Activated CD4-positive, alpha-beta T cell treated with anti-CD3 and anti-CD28 coated beads, Interleukin-2, Interleukin-4, amounts not matched to agents 100 ng/mL and 50 ng/mL, durations not matched to agents 16 hours and 8 hours (primary cell): Measurements from ENCODE around the gene SDF4.
"Not testable (repeated sequence)": the region's sequence is repeated elsewhere in the genome, so short reads cannot be mapped to it uniquely, and the experiment has no call there.

Source experiments
- DNase-seq: peaks from one replicate; pipeline ENCODE4 v3.0.0-alpha.2; 2020; ENCODE audit warnings: low spot score

SDF4 gene

GRCh38 chr1:1179346-1179982 lies 52.3 kb downstream of the SDF4 start:
- no peak for DNase-seq

GRCh38 chr1:1178794-1179331 lies 52.9 kb downstream of the SDF4 start:
- no peak for DNase-seq

GRCh38 chr1:1177452-1178206 lies 54.2 kb downstream of the SDF4 start:
- no peak for DNase-seq

GRCh38 chr1:1176931-1177330 lies 54.9 kb downstream of the SDF4 start:
- DNase-seq: no peak

- DNase-seq: not testable (repeated sequence)
Measured at GRCh38 chr1:1176063-1176761, 55.6 kb downstream of the SDF4 start.

- DNase-seq: no peak
Measured at GRCh38 chr1:1175221-1176062, 56.4 kb downstream of the SDF4 start.

GRCh38 chr1:1173793-1174415 lies 57.9 kb downstream of the SDF4 start, which contains the start of gene TTLL10:
Gene TTLL10, plus strand, starts transcription at chr1:1173880. Its CDS starts 5,336 bp downstream, at chr1:1179216.
- DNase-seq: no peak

GRCh38 chr1:1173061-1173792 lies 58.6 kb downstream of the SDF4 start:
- DNase-seq: no peak

- DNase-seq: no peak
Measured at GRCh38 chr1:1171546-1172340, 60.1 kb downstream of the SDF4 start.

- DNase-seq: no peak
Measured at GRCh38 chr1:1171161-1171545, 60.6 kb downstream of the SDF4 start.

- DNase-seq: no peak
Measured at GRCh38 chr1:1170215-1171091, 61.3 kb downstream of the SDF4 start.

- DNase-seq: no peak
Measured at GRCh38 chr1:1169429-1170214, 62.2 kb downstream of the SDF4 start.

GRCh38 chr1:1168451-1169411 lies 63.1 kb downstream of the SDF4 start:
- no peak for DNase-seq

GRCh38 chr1:1167841-1168450 lies 63.9 kb downstream of the SDF4 start:
- no peak for DNase-seq

GRCh38 chr1:1167398-1167821 lies 64.4 kb downstream of the SDF4 start:
- DNase-seq: no peak
